ENCODE results near the gene EEPD1.

- no peak for TF ChIP-seq CTCF (IDR thresholded peaks at IDR 0.05)
- TF ChIP-seq POLR2AphosphoS5 (IDR thresholded peaks at IDR 0.05; ENCODE audit: insufficient read depth in 1 of 2, low read depth in 1 of 2) = no peak
- no peak for TF ChIP-seq POLR2A (IDR thresholded peaks at IDR 0.05)
Observed at GRCh38 chr7:36141351-36141750, 11.7 kb upstream of the EEPD1 start.
